ENCODE data around the gene CAPNS1.

- no peak for TF ChIP-seq SP1 (IDR thresholded peaks at IDR 0.05)
- no peak for TF ChIP-seq FOXA1 (IDR thresholded peaks at IDR 0.05)
- TF ChIP-seq FOXK2 (IDR thresholded peaks at IDR 0.05) = no peak
- TF ChIP-seq HDGF (IDR thresholded peaks at IDR 0.05; ENCODE audit: borderline replicate concordance) = no peak
- no peak for TF ChIP-seq ARNT (IDR thresholded peaks at IDR 0.05)
- no peak for TF ChIP-seq BHLHE40 (IDR thresholded peaks at IDR 0.05; ENCODE audit: borderline replicate concordance)
- TF ChIP-seq SUZ12 (IDR thresholded peaks at IDR 0.05) = no peak
- no peak for TF ChIP-seq FOXM1 (IDR thresholded peaks at IDR 0.05; ENCODE audit: borderline replicate concordance)
- TF ChIP-seq TARDBP (IDR thresholded peaks at IDR 0.05) = no peak
- TF ChIP-seq NFRKB (IDR thresholded peaks at IDR 0.05) = no peak
Measured at GRCh38 chr19:36116344-36116637, 23.6 kb upstream of the CAPNS1 start.
